Stimulated activated effector memory CD8-positive, alpha-beta T cell treated with anti-CD3 and anti-CD28 coated beads, Interleukin-12 subunit alpha, Interleukin-12 subunit beta, amount 100 ng/mL, for 72 hours (primary cell): ENCODE data around the gene FHOD1.

ENCODE experiments used
- ATAC-seq: fragments of 150-1000 bp; cut with Tn5 transposase; 2 replicates; pipeline ENCODE4 v1.10.0; 2021
- DNase-seq, 2 donors: peaks; one replicate each; pipeline ENCODE4 v3.0.0; 2021 to 2022; ENCODE audit warnings: low spot score in 2 of 2
- H3K27ac Mint-ChIP-seq: one replicate; pipeline ENCODE4 v1.8.0; 2022; ENCODE audit warnings: mild to moderate bottlenecking, mixed read lengths
- H3K36me3 Mint-ChIP-seq: one replicate; pipeline ENCODE4 v1.8.0; 2022; ENCODE audit warnings: mild to moderate bottlenecking, mixed read lengths
- H3K4me1 Mint-ChIP-seq: one replicate; pipeline ENCODE4 v1.8.0; 2022; ENCODE audit warnings: mixed read lengths
- H3K4me3 Mint-ChIP-seq: one replicate; pipeline ENCODE4 v1.8.0; 2022; ENCODE audit warnings: mild to moderate bottlenecking, mixed read lengths
- H3K9me3 Mint-ChIP-seq: one replicate; pipeline ENCODE4 v1.8.0; 2022; ENCODE audit warnings: mixed read lengths

FHOD1 gene

GRCh38 chr16:67260426-67261063 is 13.3 kb upstream of the FHOD1 start:
- H3K4me1 Mint-ChIP-seq = peaks cover 9% of the 10 kb centered on the region
- H3K27ac Mint-ChIP-seq = no peak overlapping the region
- no peaks in the 10 kb centered on the region for H3K9me3 Mint-ChIP-seq
- H3K36me3 Mint-ChIP-seq = peaks cover 6% of the 10 kb centered on the region
- ATAC-seq (peak; percentile 72), DNase-seq (no peak)
- H3K4me3 Mint-ChIP-seq = no peak overlapping the region

GRCh38 chr16:67259705-67260104 is 12.4 kb upstream of the FHOD1 start:
- Mint-ChIP-seq H3K36me3 (peaks cover 6% of the 10 kb centered on the region), H3K9me3 (no peaks in the 10 kb centered on the region), H3K4me1 (peaks cover 9% of the 10 kb centered on the region), H3K27ac (no peak overlapping the region), H3K4me3 (no peak overlapping the region)
- ATAC-seq (no peak), DNase-seq (no peak)

GRCh38 chr16:67258161-67258835 is 11.0 kb upstream of the FHOD1 start:
- no peak for ATAC-seq
- Mint-ChIP-seq H3K9me3 (no peaks in the 10 kb centered on the region), H3K27ac (peak overlapping the region; percentile 2), H3K36me3 (peaks cover 6% of the 10 kb centered on the region), H3K4me1 (peaks cover 9% of the 10 kb centered on the region), H3K4me3 (no peak overlapping the region)
- DNase-seq = no peak

GRCh38 chr16:67257486-67258160 is 10.3 kb upstream of the FHOD1 start:
- DNase-seq (no peak), ATAC-seq (no peak)
- Mint-ChIP-seq H3K4me1 (peaks cover 9% of the 10 kb centered on the region), H3K36me3 (peaks cover 6% of the 10 kb centered on the region), H3K27ac (peak overlapping the region; percentile 2), H3K9me3 (no peaks in the 10 kb centered on the region), H3K4me3 (no peak overlapping the region)

- no peaks in the 10 kb centered on the region for H3K9me3 Mint-ChIP-seq
- H3K27ac Mint-ChIP-seq = no peak overlapping the region
- no peak for ATAC-seq
- peaks cover 6% of the 10 kb centered on the region for H3K36me3 Mint-ChIP-seq
- no peak for DNase-seq
- peaks cover 9% of the 10 kb centered on the region for H3K4me1 Mint-ChIP-seq
- H3K4me3 Mint-ChIP-seq = no peak overlapping the region
Measured at GRCh38 chr16:67256701-67257230, 9.5 kb upstream of the FHOD1 start.

- DNase-seq (no peak), ATAC-seq (no peak)
- Mint-ChIP-seq H3K36me3 (peaks cover 6% of the 10 kb centered on the region), H3K4me1 (peaks cover 6% of the 10 kb centered on the region), H3K9me3 (no peaks in the 10 kb centered on the region), H3K27ac (no peak overlapping the region), H3K4me3 (no peak overlapping the region)
Measured at GRCh38 chr16:67255553-67256221, 8.4 kb upstream of the FHOD1 start.

GRCh38 chr16:67254801-67255552 is 7.7 kb upstream of the FHOD1 start:
- Mint-ChIP-seq H3K9me3 (no peaks in the 10 kb centered on the region), H3K27ac (no peak overlapping the region), H3K4me3 (no peak overlapping the region), H3K36me3 (peaks cover 6% of the 10 kb centered on the region), H3K4me1 (peaks cover 4% of the 10 kb centered on the region)
- DNase-seq = no peak
- ATAC-seq = no peak

- ATAC-seq (no peak), DNase-seq (no peak)
- Mint-ChIP-seq H3K4me1 (peaks cover 21% of the 10 kb centered on the region), H3K4me3 (no peak overlapping the region), H3K27ac (no peak overlapping the region), H3K36me3 (peaks cover under 1% of the 10 kb centered on the region), H3K9me3 (no peaks in the 10 kb centered on the region)
Measured at GRCh38 chr16:67252609-67253497, 5.6 kb upstream of the FHOD1 start.

GRCh38 chr16:67250045-67250327 is 2.7 kb upstream of the FHOD1 start:
- Mint-ChIP-seq H3K4me1 (peaks cover 31% of the 10 kb centered on the region), H3K36me3 (peaks cover 10% of the 10 kb centered on the region), H3K9me3 (no peaks in the 10 kb centered on the region), H3K27ac (peak overlapping the region; percentile 96), H3K4me3 (peak overlapping the region; percentile 86)
- ATAC-seq (no peak), DNase-seq (no peak)

- Mint-ChIP-seq H3K9me3 (no peaks in the 10 kb centered on the region), H3K36me3 (peaks cover 16% of the 10 kb centered on the region), H3K4me1 (peaks cover 37% of the 10 kb centered on the region), H3K27ac (peak overlapping the region; percentile 96), H3K4me3 (peak overlapping the region; percentile 86)
- ATAC-seq (no peak), DNase-seq (no peak)
Measured at GRCh38 chr16:67249178-67250044, 2.1 kb upstream of the FHOD1 start.

GRCh38 chr16:67248401-67249177 is 1.3 kb upstream of the FHOD1 start, which contains the start of gene SLC9A5:
SLC9A5 (plus strand) TSS chr16:67248979; CDS start chr16:67249015, 36 bp downstream.
- ATAC-seq = no peak
- Mint-ChIP-seq H3K36me3 (peaks cover 19% of the 10 kb centered on the region), H3K27ac (peak within 1 kb of the TSS; percentile 96), H3K4me1 (peaks cover 44% of the 10 kb centered on the region), H3K4me3 (peak within 1 kb of the TSS; percentile 86), H3K9me3 (no peaks in the 10 kb centered on the region)
- peak; percentile 36 to 69 for DNase-seq

GRCh38 chr16:67248073-67248400 is 756 bp upstream of the FHOD1 start:
- H3K4me3 Mint-ChIP-seq = peak overlapping the region; percentile 86
- no peaks in the 10 kb centered on the region for H3K9me3 Mint-ChIP-seq
- peak overlapping the region; percentile 96 for H3K27ac Mint-ChIP-seq
- peaks cover 19% of the 10 kb centered on the region for H3K36me3 Mint-ChIP-seq
- H3K4me1 Mint-ChIP-seq = peaks cover 44% of the 10 kb centered on the region
- DNase-seq = no peak
- no peak for ATAC-seq

- Mint-ChIP-seq H3K4me1 (peaks cover 50% of the 10 kb centered on the region), H3K27ac (peak overlapping the region; percentile 96), H3K9me3 (no peaks in the 10 kb centered on the region), H3K4me3 (peak overlapping the region; percentile 86), H3K36me3 (peaks cover 20% of the 10 kb centered on the region)
- ATAC-seq (peak; percentile 1), DNase-seq (peak; percentile 47 to 85)
Measured at GRCh38 chr16:67246756-67247191, 507 bp downstream of the FHOD1 start.
